BLaER1 treated with 17β-estradiol and CSF1 and Interleukin-3, amounts not matched to agents 10 nM and 100 nM (cell line): ENCODE results near the gene WDR4.
"Not testable (repeated sequence)": the region's sequence is repeated elsewhere in the genome, so short reads cannot be mapped to it uniquely, and the experiment has no call there.

ENCODE experiments used
- H3K27ac ChIP-seq, 11 experiments: shearing (Covaris generic); formaldehyde crosslinking; 2 replicates each; pipeline ENCODE4 v1.8.1; 2022
- H3K27me3 ChIP-seq, 11 experiments: shearing (Covaris generic); formaldehyde crosslinking; 2 replicates each; pipeline ENCODE4 v1.8.1; 2022
- H3K36me3 ChIP-seq, 11 experiments: shearing (Covaris generic); formaldehyde crosslinking; 2 replicates each; pipeline ENCODE4 v1.8.1; 2022
- H3K4me1 ChIP-seq, 10 experiments: shearing (Covaris generic); formaldehyde crosslinking; 2 replicates each; pipeline ENCODE4 v1.8.1; 2022
- H3K4me2 ChIP-seq, 11 experiments: shearing (Covaris generic); formaldehyde crosslinking; 2 replicates each; pipeline ENCODE4 v1.8.1; 2022
- H3K4me3 ChIP-seq, 10 experiments: shearing (Covaris generic); formaldehyde crosslinking; 2 replicates each; pipeline ENCODE4 v1.8.1; 2022
- H3K9ac ChIP-seq, 11 experiments: shearing (Covaris generic); formaldehyde crosslinking; 2 replicates each; pipeline ENCODE4 v1.8.1; 2022
- H3K9me3 ChIP-seq, 11 experiments: shearing (Covaris generic); formaldehyde crosslinking; replicated peaks in 1 of 11; 2 replicates each; pipeline ENCODE4 v1.8.1; 2022
- H4K20me1 ChIP-seq, 11 experiments: shearing (Covaris generic); formaldehyde crosslinking; 2 replicates each; pipeline ENCODE4 v1.8.1; 2022
- Cebpa-rat ChIP-seq, 11 experiments: shearing (Covaris generic); IDR thresholded peaks; 2 replicates each; pipeline ENCODE4 v1.8.1; 2022

Gene WDR4

DNA sequence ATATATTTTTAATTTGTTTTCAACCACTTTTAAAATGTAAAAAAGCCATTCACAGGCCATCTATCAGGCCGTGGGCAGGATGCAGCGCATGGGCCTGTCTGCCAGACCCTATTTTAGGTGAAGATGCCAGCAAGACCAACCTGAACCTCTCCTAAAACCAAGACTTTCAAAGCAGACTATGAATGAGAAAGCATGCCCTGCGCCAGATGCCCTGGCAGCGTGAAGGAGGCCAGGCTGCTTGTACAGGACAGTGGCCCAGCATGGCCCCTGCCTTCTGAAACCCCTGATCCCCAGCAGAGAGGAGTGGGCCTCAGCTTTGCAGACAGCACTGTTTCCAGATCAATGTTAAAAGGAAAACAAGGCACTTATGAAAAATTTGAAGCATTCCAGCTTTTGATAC lies 31.6 kb downstream of the WDR4 start:
- Histone ChIP-seq H3K4me3 (no peak overlapping the region), H4K20me1 (peaks cover 9 to 100% (median 98%) of the 10 kb centered on the region in 11 experiments; a peak in 21 of 22 replicates), H3K4me2 (peak overlapping the region in 6 of 11 experiments; percentile 2 to 71 (median 48); a peak in 7 of 22 replicates), H3K9ac (no peak overlapping the region), H3K27me3 (no peaks in the 10 kb centered on the region), H3K9me3 (no peaks in the 10 kb centered on the region), H3K27ac (no peak overlapping the region), H3K36me3 (peaks cover 58 to 100% (median 92%) of the 10 kb centered on the region in 11 experiments), H3K4me1 (peaks cover 5 to 85% (median 71%) of the 10 kb centered on the region in 10 experiments; a peak in 18 of 20 replicates)
- TF ChIP-seq Cebpa-rat (IDR thresholded peaks at IDR 0.05), result no peak

GRCh38 chr21:42847051-42847707 lies 32.2 kb downstream of the WDR4 start:
- H3K4me2 ChIP-seq, result peak overlapping the region in 6 of 11 experiments; percentile 2 to 71 (median 60); a peak in 10 of 22 replicates
- H3K9me3 ChIP-seq, result no peaks in the 10 kb centered on the region
- peaks cover 5 to 85% (median 71%) of the 10 kb centered on the region in 10 experiments; a peak in 18 of 20 replicates for H3K4me1 ChIP-seq
- H3K36me3 ChIP-seq, result peaks cover 60 to 100% (median 92%) of the 10 kb centered on the region in 11 experiments
- H3K27ac ChIP-seq, result no peak overlapping the region
- TF ChIP-seq Cebpa-rat (IDR thresholded peaks at IDR 0.05), result no peak
- H3K27me3 ChIP-seq, result no peaks in the 10 kb centered on the region
- H3K4me3 ChIP-seq, result no peak overlapping the region
- H4K20me1 ChIP-seq, result peaks cover 9 to 100% (median 98%) of the 10 kb centered on the region in 11 experiments; a peak in 21 of 22 replicates
- no peak overlapping the region for H3K9ac ChIP-seq

DNA sequence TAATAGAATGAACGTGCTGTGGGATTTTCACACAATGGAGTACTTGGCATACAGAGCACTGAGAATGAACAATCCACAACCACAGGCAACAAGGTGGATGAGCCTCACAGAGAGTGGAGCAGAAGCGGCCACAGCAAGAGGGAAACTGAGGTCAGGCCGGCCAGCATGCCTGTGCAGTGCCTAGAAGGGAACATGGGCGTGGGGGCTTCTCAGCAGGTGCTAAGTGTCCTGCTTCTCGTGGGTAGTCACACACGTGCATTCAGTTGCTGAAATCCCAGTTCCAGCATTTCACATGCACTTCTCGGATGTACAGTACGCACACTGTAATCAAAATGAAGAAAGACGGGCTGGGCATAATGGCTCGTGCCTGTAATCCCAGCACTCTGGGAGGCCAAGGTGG lies 33.1 kb downstream of the WDR4 start:
- no peak overlapping the region for H3K27ac ChIP-seq
- no peaks in the 10 kb centered on the region for H3K9me3 ChIP-seq
- no peak for TF ChIP-seq Cebpa-rat (IDR thresholded peaks at IDR 0.05)
- peaks cover 5 to 85% (median 71%) of the 10 kb centered on the region in 10 experiments; a peak in 19 of 20 replicates for H3K4me1 ChIP-seq
- H3K4me2 ChIP-seq, result peak overlapping the region in 9 of 11 experiments; percentile 8 to 71 (median 51); a peak in 16 of 22 replicates
- H3K36me3 ChIP-seq, result peaks cover 60 to 100% (median 90%) of the 10 kb centered on the region in 11 experiments
- H3K4me3 ChIP-seq, result no peak overlapping the region
- no peaks in the 10 kb centered on the region for H3K27me3 ChIP-seq
- 0 out of 22 replicates have a peak overlapping the region, but pooled peaks of 1 of the 11 experiments have one; percentile 2 for H3K9ac ChIP-seq
- peaks cover 9 to 100% (median 98%) of the 10 kb centered on the region in 11 experiments; a peak in 21 of 22 replicates for H4K20me1 ChIP-seq

DNA sequence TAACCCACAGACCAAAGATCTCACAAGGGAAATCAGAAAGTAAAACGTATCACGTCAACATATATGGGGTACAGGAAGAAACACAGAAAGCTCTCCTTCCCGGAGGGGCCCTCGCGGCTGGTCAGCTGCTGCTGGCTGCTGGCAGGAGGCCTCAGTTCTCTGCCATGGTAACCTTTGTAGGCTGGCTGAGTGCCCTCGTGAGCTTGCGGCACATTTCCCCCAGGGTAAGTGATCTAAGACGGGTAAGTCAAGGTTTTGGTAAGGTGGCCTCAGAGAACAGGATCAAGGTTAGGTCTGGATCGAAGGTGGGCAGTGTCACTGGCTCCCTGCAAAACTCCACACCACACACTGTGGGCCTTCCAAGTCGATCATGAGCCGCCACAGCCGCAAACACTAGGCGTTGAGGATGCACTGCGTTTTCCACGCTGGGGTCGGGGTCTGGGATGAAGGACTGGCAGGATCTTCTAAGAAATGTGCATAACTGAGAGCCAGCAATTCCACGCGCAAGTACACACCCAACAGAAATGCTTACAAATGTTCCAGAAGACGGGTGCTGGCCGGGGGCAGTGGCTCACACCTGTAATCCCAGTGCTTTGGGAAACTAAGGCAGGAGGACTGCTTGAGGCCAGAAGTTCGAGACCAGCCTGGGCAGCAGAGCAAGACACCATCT lies 33.9 kb downstream of the WDR4 start:
- Histone ChIP-seq H3K27ac (no peak overlapping the region; a peak in 1 of 22 replicates), H3K27me3 (no peaks in the 10 kb centered on the region), H3K4me1 (peaks cover 12 to 85% (median 71%) of the 10 kb centered on the region in 10 experiments), H3K9ac (peak overlapping the region in 7 of 11 experiments; percentile 2 to 58 (median 27); a peak in 7 of 22 replicates), H3K36me3 (peaks cover 66 to 100% (median 94%) of the 10 kb centered on the region in 11 experiments), H3K4me2 (peak overlapping the region; percentile 5 to 71 (median 50); a peak in 18 of 22 replicates), H4K20me1 (peaks cover 9 to 100% (median 98%) of the 10 kb centered on the region in 11 experiments; a peak in 21 of 22 replicates), H3K9me3 (no peaks in the 10 kb centered on the region), H3K4me3 (no peak overlapping the region; a peak in 2 of 20 replicates)
- TF ChIP-seq Cebpa-rat (IDR thresholded peaks at IDR 0.05), result no peak

DNA sequence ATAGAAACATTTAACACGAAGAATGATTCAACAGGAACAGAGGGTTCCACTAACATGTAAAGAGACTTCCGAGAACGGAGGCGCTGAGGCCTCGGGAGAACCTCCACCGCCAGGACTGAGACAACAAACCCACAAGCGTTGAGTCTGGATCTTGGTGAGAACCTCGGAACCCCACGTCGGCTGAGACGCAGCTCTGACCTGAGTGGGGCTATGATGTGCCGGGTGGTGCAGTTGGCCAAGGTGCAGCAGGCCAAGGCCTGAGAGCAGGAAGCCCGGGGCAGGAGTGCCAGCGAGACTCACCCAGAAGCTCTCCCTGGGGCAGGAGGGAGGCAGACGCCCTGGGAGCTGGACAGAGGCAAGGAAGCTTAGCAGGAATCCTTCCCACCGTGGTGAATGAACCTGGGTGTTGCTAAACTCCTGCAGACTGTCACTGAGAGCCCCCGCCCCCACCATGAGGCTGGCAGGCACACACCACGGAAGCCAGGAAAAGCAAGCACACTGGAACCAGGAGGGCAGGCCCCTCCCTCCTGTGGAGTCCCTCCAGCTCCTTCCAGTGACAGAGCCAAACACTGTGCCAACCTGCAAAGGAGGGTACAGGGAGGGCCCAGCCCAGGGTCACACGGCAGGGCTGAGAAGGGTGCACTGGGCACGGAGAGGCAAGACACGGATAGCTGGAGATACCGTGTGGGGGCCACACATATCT lies 34.8 kb downstream of the WDR4 start:
- Histone ChIP-seq H3K9me3 (no peaks in the 10 kb centered on the region), H3K4me2 (peak overlapping the region in 7 of 11 experiments; percentile 45 to 71 (median 58); a peak in 13 of 22 replicates), H3K4me3 (no peak overlapping the region; a peak in 1 of 20 replicates), H3K36me3 (peaks cover 57 to 99% (median 89%) of the 10 kb centered on the region in 11 experiments), H3K9ac (peak overlapping the region in 5 of 11 experiments; percentile 27 to 58 (median 43); a peak in 4 of 22 replicates), H3K4me1 (peaks cover 20 to 85% (median 73%) of the 10 kb centered on the region in 10 experiments), H3K27ac (no peak overlapping the region; a peak in 1 of 22 replicates), H3K27me3 (no peaks in the 10 kb centered on the region), H4K20me1 (peaks cover 4 to 100% (median 98%) of the 10 kb centered on the region in 11 experiments; a peak in 21 of 22 replicates)
- TF ChIP-seq Cebpa-rat (IDR thresholded peaks at IDR 0.05), result no peak

- Histone ChIP-seq H3K9ac (no peak overlapping the region), H3K36me3 (peaks cover 46 to 89% (median 80%) of the 10 kb centered on the region in 11 experiments), H3K9me3 (no peaks in the 10 kb centered on the region), H3K4me1 (peaks cover 27 to 90% (median 80%) of the 10 kb centered on the region in 10 experiments), H3K27me3 (no peaks in the 10 kb centered on the region), H3K27ac (no peak overlapping the region), H3K4me3 (no peak overlapping the region), H3K4me2 (peak overlapping the region in 3 of 11 experiments; percentile 69 to 79 (median 72); a peak in 4 of 22 replicates), H4K20me1 (peaks cover 4 to 100% (median 100%) of the 10 kb centered on the region in 11 experiments; a peak in 21 of 22 replicates)
- TF ChIP-seq Cebpa-rat (IDR thresholded peaks at IDR 0.05), result no peak
Measured at GRCh38 chr21:42843056-42843455, 36.3 kb downstream of the WDR4 start.

- Histone ChIP-seq H4K20me1 (peaks cover 4 to 100% (median 100%) of the 10 kb centered on the region in 11 experiments; a peak in 21 of 22 replicates), H3K4me1 (peaks cover 27 to 81% (median 72%) of the 10 kb centered on the region in 10 experiments), H3K36me3 (peaks cover 41 to 84% (median 70%) of the 10 kb centered on the region in 11 experiments), H3K4me2 (peak overlapping the region in 8 of 11 experiments; percentile 69 to 85 (median 77); a peak in 14 of 22 replicates), H3K9ac (peak overlapping the region in 1 of 11 experiments; percentile 14; a peak in 1 of 22 replicates)
- H3K27ac ChIP-seq, H3K4me3 ChIP-seq, H3K9me3 ChIP-seq, H3K27me3 ChIP-seq: not testable (repeated sequence)
Measured at GRCh38 chr21:42841916-42842655, 37.3 kb downstream of the WDR4 start.
